Measurements from ENCODE around the gene NUP214. TPM values are rescaled to one million over a fixed set of nuclear protein-coding genes. Genes with fewer than 3 reads are reported as not detected.

Gene NUP214
- total RNA-seq, 1 donor from 2014 or later: 77.7 TPM

GRCh38 chr9:131217331-131218031 lies 92.1 kb downstream of the NUP214 start:
- intact Hi-C loops (cut with micrococcal nuclease): no loop called here
- Mint-ChIP-seq H3K36me3 (ENCODE audit: low read depth) (peaks cover 38% of the 10 kb centered on the region), H3K27ac (no peak overlapping the region)

GRCh38 chr9:131218370-131218769 lies 93.0 kb downstream of the NUP214 start:
- no peak overlapping the region for H3K4me3 Mint-ChIP-seq
- H3K4me1 Mint-ChIP-seq: peaks cover 10% of the 10 kb centered on the region
- no peaks in the 10 kb centered on the region for H3K9me3 Mint-ChIP-seq
- no peak for DNase-seq
- H3K27me3 Mint-ChIP-seq: no peaks in the 10 kb centered on the region
- H3K27ac Mint-ChIP-seq: no peak overlapping the region
- H3K36me3 Mint-ChIP-seq (ENCODE audit: low read depth): peaks cover 36% of the 10 kb centered on the region
- intact Hi-C loops (cut with micrococcal nuclease): no loop called here

More at GRCh38 chr9:131217331-131218031, 92.1 kb downstream of the NUP214 start:
- DNase-seq: no peak
- Mint-ChIP-seq H3K9me3 (no peaks in the 10 kb centered on the region), H3K27me3 (no peaks in the 10 kb centered on the region), H3K4me1 (peaks cover 10% of the 10 kb centered on the region), H3K4me3 (no peak overlapping the region)

GRCh38 chr9:131220485-131220884 lies 95.1 kb downstream of the NUP214 start:
- H3K36me3 Mint-ChIP-seq (ENCODE audit: low read depth): peaks cover 27% of the 10 kb centered on the region
- H3K27ac Mint-ChIP-seq: no peak overlapping the region
- no peak overlapping the region for H3K4me3 Mint-ChIP-seq
- H3K4me1 Mint-ChIP-seq: peaks cover 5% of the 10 kb centered on the region
- no peak for DNase-seq
- intact Hi-C loops (cut with micrococcal nuclease): no loop called here
- no peaks in the 10 kb centered on the region for H3K9me3 Mint-ChIP-seq
- H3K27me3 Mint-ChIP-seq: no peaks in the 10 kb centered on the region

GRCh38 chr9:131222460-131222859 lies 97.1 kb downstream of the NUP214 start:
- Mint-ChIP-seq H3K27me3 (no peaks in the 10 kb centered on the region), H3K9me3 (no peaks in the 10 kb centered on the region), H3K4me3 (no peak overlapping the region), H3K36me3 (ENCODE audit: low read depth) (peaks cover 22% of the 10 kb centered on the region), H3K4me1 (peaks cover 9% of the 10 kb centered on the region), H3K27ac (no peak overlapping the region)
- intact Hi-C loops (cut with micrococcal nuclease): no loop called here
- DNase-seq: no peak

GRCh38 chr9:131226226-131226625 lies 100.8 kb downstream of the NUP214 start:
- intact Hi-C loops (cut with micrococcal nuclease): no loop called here
- Mint-ChIP-seq H3K36me3 (ENCODE audit: low read depth) (peaks cover 31% of the 10 kb centered on the region), H3K27ac (no peak overlapping the region), H3K4me1 (peaks cover 5% of the 10 kb centered on the region), H3K27me3 (no peaks in the 10 kb centered on the region), H3K9me3 (no peaks in the 10 kb centered on the region), H3K4me3 (no peak overlapping the region)
- no peak for DNase-seq

- peaks cover 35% of the 10 kb centered on the region for H3K36me3 Mint-ChIP-seq (ENCODE audit: low read depth)
These were observed 101.9 kb downstream of the NUP214 start for GRCh38 chr9:131227112-131227958.

GRCh38 chr9:131227959-131228460 lies 102.6 kb downstream of the NUP214 start:
- DNase-seq: no peak
- no peaks in the 10 kb centered on the region for H3K27me3 Mint-ChIP-seq
- H3K9me3 Mint-ChIP-seq: no peaks in the 10 kb centered on the region
- intact Hi-C loops (cut with micrococcal nuclease): no loop called here
- H3K4me1 Mint-ChIP-seq: peaks cover 9% of the 10 kb centered on the region
- no peak overlapping the region for H3K27ac Mint-ChIP-seq
- H3K4me3 Mint-ChIP-seq: no peak overlapping the region
- peaks cover 35% of the 10 kb centered on the region for H3K36me3 Mint-ChIP-seq (ENCODE audit: low read depth)

More at GRCh38 chr9:131227112-131227958, 101.9 kb downstream of the NUP214 start:
- no peak overlapping the region for H3K4me3 Mint-ChIP-seq
- no peaks in the 10 kb centered on the region for H3K9me3 Mint-ChIP-seq
- H3K27ac Mint-ChIP-seq: no peak overlapping the region
- no peaks in the 10 kb centered on the region for H3K27me3 Mint-ChIP-seq
- no peak for DNase-seq
- intact Hi-C loops (cut with micrococcal nuclease): no loop called here
- H3K4me1 Mint-ChIP-seq: peaks cover 7% of the 10 kb centered on the region

GRCh38 chr9:131228988-131229387 lies 103.6 kb downstream of the NUP214 start:
- no peaks in the 10 kb centered on the region for H3K9me3 Mint-ChIP-seq
- no peaks in the 10 kb centered on the region for H3K27me3 Mint-ChIP-seq
- peaks cover 16% of the 10 kb centered on the region for H3K4me1 Mint-ChIP-seq
- no peak for DNase-seq
- intact Hi-C loops (cut with micrococcal nuclease): no loop called here
- H3K27ac Mint-ChIP-seq: no peak overlapping the region
- no peak overlapping the region for H3K4me3 Mint-ChIP-seq
- peaks cover 40% of the 10 kb centered on the region for H3K36me3 Mint-ChIP-seq (ENCODE audit: low read depth)

GRCh38 chr9:131233556-131233955 lies 108.2 kb downstream of the NUP214 start:
- H3K27me3 Mint-ChIP-seq: no peaks in the 10 kb centered on the region
- H3K36me3 Mint-ChIP-seq (ENCODE audit: low read depth): peaks cover 51% of the 10 kb centered on the region
- H3K4me3 Mint-ChIP-seq: no peak overlapping the region
- DNase-seq: no peak
- intact Hi-C loops (cut with micrococcal nuclease): no loop called here
- H3K9me3 Mint-ChIP-seq: no peaks in the 10 kb centered on the region
- H3K27ac Mint-ChIP-seq: peak overlapping the region; percentile 86
- H3K4me1 Mint-ChIP-seq: peaks cover 29% of the 10 kb centered on the region

GRCh38 chr9:131233995-131234394 lies 108.6 kb downstream of the NUP214 start:
- Mint-ChIP-seq H3K27ac (peak overlapping the region; percentile 86), H3K4me1 (peaks cover 30% of the 10 kb centered on the region), H3K4me3 (no peak overlapping the region), H3K27me3 (no peaks in the 10 kb centered on the region), H3K9me3 (no peaks in the 10 kb centered on the region), H3K36me3 (ENCODE audit: low read depth) (peaks cover 49% of the 10 kb centered on the region)
- peak; percentile 63 for DNase-seq
- intact Hi-C loops (cut with micrococcal nuclease): no loop called here

- H3K9me3 Mint-ChIP-seq: no peaks in the 10 kb centered on the region
- H3K36me3 Mint-ChIP-seq (ENCODE audit: low read depth): peaks cover 47% of the 10 kb centered on the region
- intact Hi-C loops (cut with micrococcal nuclease): no loop called here
- no peak overlapping the region for H3K4me3 Mint-ChIP-seq
- DNase-seq: peak; percentile 54
- peaks cover 34% of the 10 kb centered on the region for H3K4me1 Mint-ChIP-seq
- H3K27me3 Mint-ChIP-seq: no peaks in the 10 kb centered on the region
- no peak overlapping the region for H3K27ac Mint-ChIP-seq
These were observed 109.6 kb downstream of the NUP214 start for GRCh38 chr9:131234799-131235479.

GRCh38 chr9:131235480-131235851 lies 110.1 kb downstream of the NUP214 start:
- intact Hi-C loops (cut with micrococcal nuclease): no loop called here
- no peak for DNase-seq
- no peak overlapping the region for H3K27ac Mint-ChIP-seq
- H3K4me1 Mint-ChIP-seq: peaks cover 34% of the 10 kb centered on the region
- no peaks in the 10 kb centered on the region for H3K9me3 Mint-ChIP-seq
- peaks cover 42% of the 10 kb centered on the region for H3K36me3 Mint-ChIP-seq (ENCODE audit: low read depth)
- H3K27me3 Mint-ChIP-seq: no peaks in the 10 kb centered on the region
- no peak overlapping the region for H3K4me3 Mint-ChIP-seq

GRCh38 chr9:131236161-131236560 lies 110.8 kb downstream of the NUP214 start:
- Mint-ChIP-seq H3K27ac (peak overlapping the region; percentile 45), H3K4me1 (peaks cover 34% of the 10 kb centered on the region), H3K27me3 (no peaks in the 10 kb centered on the region), H3K4me3 (no peak overlapping the region), H3K36me3 (ENCODE audit: low read depth) (peaks cover 38% of the 10 kb centered on the region), H3K9me3 (no peaks in the 10 kb centered on the region)
- DNase-seq: peak; percentile 56
- intact Hi-C loops (cut with micrococcal nuclease): no loop called here

GRCh38 chr9:131236761-131237160 lies 111.4 kb downstream of the NUP214 start:
- H3K4me3 Mint-ChIP-seq: no peak overlapping the region
- intact Hi-C loops (cut with micrococcal nuclease): no loop called here
- H3K27ac Mint-ChIP-seq: peak overlapping the region; percentile 45
- H3K27me3 Mint-ChIP-seq: no peaks in the 10 kb centered on the region
- H3K9me3 Mint-ChIP-seq: no peaks in the 10 kb centered on the region
- H3K4me1 Mint-ChIP-seq: peaks cover 36% of the 10 kb centered on the region
- DNase-seq: no peak
- peaks cover 34% of the 10 kb centered on the region for H3K36me3 Mint-ChIP-seq (ENCODE audit: low read depth)
